GM12892 (cell line): ENCODE data around the gene SPP2.

Source experiments
- POLR2A ChIP-seq: IDR thresholded peaks from 2 replicates; pipeline ENCODE4 v1.6.1; 2011; ENCODE audit warnings: low read depth, low read length, control low read depth
- POLR2AphosphoS5 ChIP-seq: IDR thresholded peaks from 2 replicates; pipeline ENCODE4 v1.6.1; 2011; ENCODE audit warnings: low read depth, low read length, control low read depth
- TAF1 ChIP-seq: IDR thresholded peaks from 2 replicates; pipeline ENCODE4 v1.6.1; 2011; ENCODE audit warnings: low read depth, mild to moderate bottlenecking, control low read depth, low read length, borderline replicate concordance

DNA sequence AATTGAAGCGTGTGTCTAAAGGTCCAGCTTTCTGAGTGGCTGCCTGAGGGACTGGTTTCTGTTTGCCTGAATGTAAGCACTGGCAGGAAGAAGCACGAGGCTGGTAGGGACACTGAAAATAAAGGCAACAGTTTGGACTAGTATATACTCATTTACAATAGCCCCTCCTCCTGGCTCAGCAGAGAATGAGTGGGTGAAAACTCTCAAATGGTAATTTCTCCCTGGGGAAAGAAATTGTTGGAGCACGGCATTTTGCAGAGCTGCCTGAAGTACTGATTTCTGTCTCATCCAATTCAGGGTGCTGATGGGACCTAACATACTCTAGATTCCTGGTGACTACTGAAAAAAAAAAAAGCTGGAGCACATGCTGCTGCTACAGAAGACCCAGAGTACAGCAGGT is 17.3 kb upstream of the SPP2 start:
- TF ChIP-seq POLR2AphosphoS5 (no peak), POLR2A (no peak), TAF1 (no peak)
